COLO668 (cell line): Measurements from ENCODE around the gene PATJ.
"Not testable (repeated sequence)": the region's sequence is repeated elsewhere in the genome, so short reads cannot be mapped to it uniquely, and the experiment has no call there.

Source experiments
- DNase-seq: peaks from one replicate; lab custom pipeline; 2025; ENCODE audit not compliant: unreplicated experiment; lab: John Stamatoyannopoulos, UW

The PATJ gene

DNA sequence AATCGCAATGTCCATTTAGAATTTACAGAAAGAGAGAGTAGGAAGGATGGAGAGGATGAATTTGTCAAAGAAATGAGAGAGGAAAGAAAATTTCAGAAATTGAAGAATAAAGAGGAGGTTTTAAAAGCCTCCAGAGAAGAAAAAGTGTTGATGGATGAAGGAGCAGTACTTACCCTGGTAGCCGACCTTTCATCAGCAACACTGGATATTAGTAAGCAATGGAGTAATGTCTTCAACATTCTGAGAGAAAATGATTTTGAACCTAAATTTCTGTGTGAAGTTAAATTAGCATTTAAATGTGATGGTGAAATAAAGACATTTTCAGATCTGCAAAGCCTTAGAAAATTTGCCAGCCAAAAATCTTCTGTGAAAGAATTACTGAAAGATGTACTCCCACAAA is 464.9 kb downstream of the PATJ start:
- DNase-seq, result no peak

DNA sequence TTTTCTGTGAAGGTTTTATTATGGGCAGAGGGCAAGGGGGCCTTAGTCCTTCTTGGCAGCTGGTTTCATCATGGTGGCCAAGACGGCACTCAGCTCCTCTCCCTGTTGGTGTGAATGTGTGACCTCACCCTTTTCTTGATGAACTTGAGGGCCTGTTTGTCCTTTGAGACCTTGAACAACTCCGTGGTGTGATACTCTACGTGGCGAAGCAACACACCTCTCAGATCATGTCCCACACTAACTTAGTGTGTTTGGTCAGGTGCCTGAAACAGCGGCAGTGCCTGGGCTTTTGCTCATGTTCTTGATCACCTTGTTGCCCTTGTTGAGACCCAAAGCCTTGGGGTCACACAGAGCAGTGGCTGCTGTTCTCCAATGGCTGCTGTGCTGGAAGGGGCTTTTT is 465.8 kb downstream of the PATJ start:
- no peak for DNase-seq

DNA sequence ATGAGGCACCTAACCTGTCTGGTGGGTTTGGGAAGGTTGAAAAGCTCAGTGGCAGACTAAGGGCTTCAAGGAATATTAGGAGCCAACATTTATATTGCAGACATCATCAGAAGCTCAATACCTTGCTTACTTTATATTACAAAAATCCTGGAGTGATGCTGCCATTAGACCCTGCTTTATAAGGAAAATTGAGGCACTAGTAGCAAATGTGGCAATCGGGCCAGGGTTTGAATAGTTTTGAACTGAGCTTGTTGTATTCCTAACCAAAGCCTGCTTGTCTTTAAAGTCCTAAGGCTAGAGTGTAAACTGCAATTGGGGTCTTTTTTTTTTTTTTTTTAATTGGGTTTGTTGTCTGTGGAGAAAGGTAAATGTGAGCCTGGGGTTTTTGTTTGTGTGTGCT is 466.7 kb downstream of the PATJ start:
- no peak for DNase-seq

DNA sequence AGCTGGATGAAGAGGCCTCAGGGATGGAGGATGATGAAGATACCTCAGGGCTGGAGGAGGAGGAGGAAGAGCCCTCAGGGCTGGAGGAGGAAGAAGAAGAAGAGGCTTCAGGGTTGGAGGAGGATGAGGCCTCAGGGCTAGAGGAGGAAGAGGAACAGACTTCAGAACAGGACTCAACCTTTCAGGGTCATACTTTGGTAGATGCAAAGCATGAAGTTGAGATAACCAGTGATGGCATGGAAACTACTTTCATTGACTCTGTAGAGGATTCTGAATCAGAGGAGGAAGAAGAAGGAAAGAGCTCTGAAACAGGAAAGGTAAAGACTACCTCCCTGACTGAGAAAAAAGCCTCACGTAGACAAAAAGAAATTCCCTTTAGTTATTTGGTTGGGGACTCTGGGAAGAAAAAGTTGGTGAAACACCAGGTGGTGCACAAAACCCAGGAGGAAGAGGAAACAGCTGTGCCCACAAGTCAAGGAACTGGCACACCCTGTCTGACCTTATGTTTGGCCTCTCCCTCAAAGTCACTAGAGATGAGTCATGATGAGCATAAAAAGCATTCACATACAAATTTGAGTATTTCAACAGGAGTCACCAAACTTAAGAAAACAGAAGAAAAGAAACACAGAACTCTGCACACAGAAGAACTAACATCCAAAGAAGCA is 467.8 kb downstream of the PATJ start:
- DNase-seq, result no peak

DNA sequence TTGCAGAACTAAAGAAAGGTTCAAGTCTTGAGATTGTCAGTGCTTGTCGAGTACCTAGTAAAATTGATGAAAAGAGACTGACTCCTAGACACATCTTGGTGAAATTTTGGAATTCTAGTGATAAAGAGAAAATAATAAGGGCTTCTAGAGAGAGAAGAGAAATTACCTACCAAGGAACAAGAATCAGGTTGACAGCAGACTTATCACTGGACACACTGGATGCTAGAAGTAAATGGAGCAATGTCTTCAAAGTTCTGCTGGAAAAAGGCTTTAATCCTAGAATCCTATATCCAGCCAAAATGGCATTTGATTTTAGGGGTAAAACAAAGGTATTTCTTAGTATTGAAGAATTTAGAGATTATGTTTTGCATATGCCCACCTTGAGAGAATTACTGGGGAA is 468.7 kb downstream of the PATJ start:
- no peak for DNase-seq

DNA sequence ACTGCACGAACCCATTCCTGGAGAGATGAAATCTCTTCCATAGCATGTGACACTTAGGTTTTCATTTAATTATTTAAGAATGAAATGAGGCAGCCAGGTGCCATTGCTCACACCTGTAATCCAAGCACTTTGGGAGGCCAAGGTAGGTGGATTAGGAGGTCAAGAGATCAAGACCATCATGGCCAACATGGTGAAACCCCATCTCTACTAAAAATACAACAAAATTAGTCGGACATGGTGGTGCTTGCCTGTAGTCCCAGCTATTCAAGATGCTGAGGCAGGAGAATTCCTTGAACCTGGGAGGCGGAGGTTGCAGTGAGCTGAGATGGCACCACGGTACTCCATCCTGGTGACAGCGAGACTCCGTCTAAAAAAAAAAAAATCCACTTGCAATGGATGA is 470.1 kb downstream of the PATJ start:
- DNase-seq, result no peak

DNA sequence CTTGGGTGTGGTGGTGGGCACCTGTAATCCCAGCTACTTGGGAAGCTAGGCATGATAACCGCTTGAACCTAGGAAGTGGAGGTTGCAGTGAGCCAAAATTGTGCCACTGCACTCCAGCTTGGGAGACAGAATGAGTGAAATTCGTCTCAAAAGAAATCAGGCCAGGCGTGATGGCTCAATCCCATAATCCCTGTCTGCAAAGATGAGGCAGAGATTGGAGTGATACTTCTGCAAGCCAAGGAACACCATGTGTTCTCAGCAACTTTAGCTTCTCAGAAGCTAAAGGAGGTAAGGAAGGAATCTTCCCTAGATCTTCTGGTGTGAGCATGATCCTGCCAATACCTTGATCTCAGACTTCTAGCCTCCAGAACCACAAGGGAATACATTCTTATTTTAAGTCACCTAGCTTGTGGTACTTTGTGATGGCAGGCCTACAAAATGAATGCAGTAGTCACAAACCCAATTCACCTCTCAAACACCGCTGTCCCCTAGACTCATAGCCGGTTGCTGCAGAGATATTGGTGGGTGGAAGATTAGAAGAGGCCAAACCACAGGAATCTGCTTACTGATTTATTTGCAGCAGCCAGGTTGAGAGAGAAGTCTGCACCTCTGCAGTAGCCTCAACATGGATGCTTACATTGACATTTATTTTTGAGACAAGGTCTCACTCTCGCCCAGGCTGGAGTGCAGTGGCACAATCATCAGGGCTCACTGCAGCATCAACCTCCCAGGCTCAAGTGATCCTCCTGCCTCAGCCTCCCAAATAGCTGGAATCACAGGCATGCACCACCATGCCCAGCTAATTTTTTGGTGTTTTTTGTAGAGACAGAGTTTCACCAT is 471.0 kb downstream of the PATJ start:
- no peak for DNase-seq

DNA sequence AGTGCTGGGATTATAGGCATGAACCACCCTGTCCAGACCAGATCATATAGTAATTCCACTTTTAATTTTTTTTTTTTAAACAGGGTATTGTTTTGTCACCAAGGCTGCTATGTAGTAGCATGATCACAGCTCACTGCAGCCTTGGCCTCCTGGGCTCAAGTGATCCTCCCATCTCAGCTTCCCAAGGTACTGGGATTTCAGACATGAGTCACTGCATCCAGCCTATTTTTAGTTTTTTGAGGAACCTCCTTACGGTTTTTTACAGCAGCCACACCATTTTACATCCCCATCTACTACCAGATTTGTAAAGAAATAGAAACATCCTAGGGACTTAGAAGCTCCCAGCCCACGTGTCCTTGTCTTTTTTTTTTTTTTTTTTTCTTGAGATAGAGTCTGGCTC is 476.3 kb downstream of the PATJ start:
- DNase-seq, result no peak

DNA sequence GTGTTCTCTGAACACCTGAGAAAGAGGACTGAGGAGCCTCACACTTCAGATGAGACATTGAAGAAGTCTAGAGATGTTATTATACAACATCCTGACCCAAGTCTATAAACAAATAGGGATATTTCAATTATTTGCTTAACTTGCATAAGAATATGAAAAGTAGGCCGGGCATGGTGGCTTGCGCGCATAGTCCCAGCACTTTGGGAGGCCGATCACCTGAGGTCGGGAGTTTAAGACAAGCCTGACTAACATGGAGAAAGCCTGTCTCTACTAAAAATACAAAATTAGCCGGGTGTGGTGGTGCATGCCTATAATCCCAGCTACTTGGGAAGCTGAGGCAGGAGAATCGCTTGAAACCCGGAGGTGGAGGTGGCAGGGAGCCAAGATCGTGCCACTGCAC is 478.2 kb downstream of the PATJ start:
- DNase-seq, result not testable (repeated sequence)

DNA sequence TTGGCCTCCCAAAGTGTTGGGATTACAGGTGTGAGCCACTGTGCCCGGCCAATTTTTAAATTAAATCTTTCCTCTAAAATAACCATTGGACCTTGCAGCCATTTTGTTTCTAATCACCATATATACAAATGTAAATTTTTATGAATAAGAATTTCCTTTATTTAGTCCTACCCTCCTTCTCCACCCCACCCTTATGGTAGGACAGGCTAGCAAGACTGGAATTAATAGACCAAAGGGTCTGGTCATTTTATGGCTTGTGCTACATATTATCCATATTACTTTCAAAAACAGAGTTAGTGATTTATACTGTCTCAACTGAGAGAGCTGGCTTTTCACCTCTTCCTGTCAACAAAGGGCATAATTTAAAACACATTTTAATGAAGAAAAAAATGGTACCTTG is 478.9 kb downstream of the PATJ start:
- DNase-seq, result no peak

DNA sequence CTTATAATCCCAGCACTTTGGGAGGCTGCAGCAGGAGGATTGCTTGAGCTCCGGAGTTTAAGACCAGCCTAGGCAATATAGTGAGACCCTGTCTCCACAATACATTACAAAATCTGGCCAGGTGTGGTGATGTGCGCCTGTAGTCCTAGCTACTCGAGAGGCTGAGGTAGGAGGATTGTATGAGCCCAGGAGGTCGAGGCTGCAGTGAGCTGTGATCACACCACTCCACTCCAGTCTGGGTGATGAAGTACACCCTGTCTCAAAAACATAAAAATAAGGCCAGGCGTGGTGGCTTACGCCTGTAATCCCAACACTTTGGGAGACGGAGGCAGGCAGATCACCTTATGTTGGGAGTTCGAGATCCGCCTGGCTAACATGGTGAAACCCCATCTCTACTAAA is 480.0 kb downstream of the PATJ start:
- DNase-seq, result no peak

DNA sequence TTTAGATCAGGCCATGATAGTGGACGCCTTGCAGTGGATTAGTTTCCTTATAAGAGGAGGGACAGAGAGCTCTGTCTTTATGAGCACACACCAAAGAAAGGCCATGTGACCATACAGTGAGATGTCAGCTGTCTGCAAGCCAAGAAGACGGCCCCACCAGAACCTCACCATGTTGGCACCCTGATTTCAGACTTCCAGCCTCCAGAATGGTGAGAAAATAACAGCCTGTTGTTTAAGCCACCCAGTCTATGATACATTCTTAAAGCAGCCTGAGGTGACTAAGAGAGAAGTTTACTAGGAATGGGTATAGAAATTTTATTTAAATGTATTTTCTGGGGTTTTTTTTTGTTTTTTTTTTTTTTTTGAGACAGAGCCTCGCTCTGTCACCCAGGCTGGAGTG is 481.9 kb downstream of the PATJ start:
- DNase-seq, result no peak

DNA sequence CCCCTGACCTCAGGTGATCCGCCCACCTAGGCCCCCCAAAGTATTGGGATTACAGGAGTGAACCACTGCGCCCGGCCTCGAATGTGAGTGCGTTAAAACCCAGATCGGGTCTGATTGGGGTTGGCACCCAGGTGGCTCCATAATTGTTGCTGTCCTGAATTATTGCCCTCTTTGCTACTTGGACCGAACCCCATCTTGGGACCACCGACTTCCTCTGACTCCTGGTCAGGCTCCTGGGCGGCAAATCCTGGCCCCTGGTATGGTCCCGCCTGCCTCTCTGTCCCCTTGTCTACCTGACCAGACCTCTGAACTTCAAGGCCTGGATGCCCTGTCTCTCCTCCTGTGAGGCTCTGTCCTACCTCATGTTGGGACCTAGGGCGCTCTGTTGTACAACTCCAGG is 485.2 kb downstream of the PATJ start:
- DNase-seq, result no peak
